Spleen (tissue), 11 donors: Measurements from ENCODE around the gene ZNF740. TPM values are rescaled to one million over a fixed set of nuclear protein-coding genes. Genes with fewer than 3 reads are reported as not detected.
A peak's percentile ranks its signal among the peaks of the same experiment; 100 is the strongest.

Experiments
- DNase-seq: peaks from one replicate; pipeline ENCODE4 v3.0.0-alpha.2; 2020
- H3K27ac ChIP-seq, 8 donors: fragments of 200-600 bp; sonication (generic) in 7 of 8; 1 replicate in 4 of 8; 2 replicates in 4 of 8; pipeline versions ENCODE4 v1.5.0 to v1.8.0; 2016 to 2021; ENCODE audit warnings: inconsistent platforms in 4 of 8, mild to moderate bottlenecking in 4 of 8, moderate library complexity in 1 of 8
- H3K27me3 ChIP-seq, 7 donors: fragments of 200-600 bp; sonication (generic) in 6 of 7; replicated peaks in 1 of 7; 1 replicate in 4 of 7; 2 replicates in 3 of 7; pipeline versions ENCODE4 v1.5.0 to v1.8.0; 2016 to 2021; ENCODE audit warnings: inconsistent platforms in 3 of 7, mild to moderate bottlenecking in 1 of 7
- H3K36me3 ChIP-seq, 6 donors: fragments of 200-600 bp; sonication (generic) in 5 of 6; 1 replicate in 4 of 6; 2 replicates in 2 of 6; pipeline versions ENCODE4 v1.5.0 to v1.8.0; 2016 to 2021; ENCODE audit warnings: inconsistent platforms in 2 of 6
- H3K4me1 ChIP-seq, 6 donors: fragments of 200-600 bp; sonication (generic) in 5 of 6; 1 replicate in 3 of 6; 2 replicates in 3 of 6; pipeline versions ENCODE4 v1.5.0 to v1.8.0; 2016 to 2021; ENCODE audit warnings: inconsistent platforms in 3 of 6
- H3K4me3 ChIP-seq, 8 donors: fragments of 200-600 bp; sonication (generic) in 7 of 8; 1 replicate in 4 of 8; 2 replicates in 4 of 8; pipeline versions ENCODE4 v1.5.0 to v1.8.0; 2016 to 2021; ENCODE audit warnings: inconsistent platforms in 4 of 8, mild to moderate bottlenecking in 4 of 8, moderate library complexity in 2 of 8
- H3K9me3 ChIP-seq, 8 donors: fragments of 200-600 bp; sonication (generic) in 7 of 8; 1 replicate in 4 of 8; 2 replicates in 4 of 8; pipeline versions ENCODE4 v1.5.0 to v1.8.0; 2016 to 2021; ENCODE audit warnings: inconsistent platforms in 4 of 8
- POLR2A ChIP-seq, 3 donors: fragments of 450-650 bp; IDR thresholded peaks; one replicate each; pipeline ENCODE4 v1.5.1; 2017; ENCODE audit warnings: antibody characterized with exemption in 3 of 3, mild to moderate bottlenecking in 1 of 3
- POLR2AphosphoS5 ChIP-seq, 3 donors: sonication (generic); formaldehyde crosslinking; IDR thresholded peaks; one replicate each; pipeline ENCODE4 v1.5.1; 2017; ENCODE audit warnings: antibody characterized with exemption in 3 of 3
- WGBS, 5 donors: extraction: QIAGEN DNeasy Blood & Tissue Kit in 3 of 5; methylation state at CpG; one replicate each; pipeline versions ENCODE4 v1.1.5 to v1.1.7; 2013 to 2018; 5-methylcytosine and 5-hydroxymethylcytosine counted together
- intact Hi-C: fragments of 100-400 bp; cut with DNase I; formaldehyde crosslinking; loops from one replicate; pipeline ENCODE4 v1.15.0; 2023; ENCODE audit warnings: low total_unique reads
- polyA plus RNA-seq, 3 donors: library from polyadenylated mRNA; stranded (reverse); fragments of 200-250 nt; gene quantifications; one replicate each; pipeline ENCODE4 v1.2.1, GENCODE V29; 2013
- total RNA-seq, 7 donors: library from RNA; depleted of rRNA in 3 of 7; stranded (reverse); fragments of >200 nt in 3 of 7; fragmentation: NEBNext Ultra II Directional in 4 of 7; extraction: Animal tissue kit (Norgen Biotek cat#: 25700) in 4 of 7; gene quantifications; one replicate each; pipeline versions ENCODE4 v1.1.0 to v1.2.1, GENCODE V29; 2016 to 2021
- TF ChIP-seq, protein P1 (sequence below), 11 experiments: fragments of 200-600 bp in 7 of 11; fragments of 450-650 bp in 4 of 11; sonication (generic) in 4 of 11; IDR thresholded peaks in 8 of 11; conservative IDR thresholded peaks in 3 of 11; 1 replicate in 7 of 11; 2 replicates in 4 of 11; pipeline versions ENCODE4 v1.4.0 to v1.8.0; 2016 to 2021; ENCODE audit warnings: antibody characterized with exemption in 11 of 11, inconsistent platforms in 4 of 11, mild to moderate bottlenecking in 1 of 11
- donor health status: healthy with polysubstance abuse.
- donor health status: DM: no; HTN: no; CAD: no; lungs with moderate emphysema.
- donor health status: DM: no; HTN: no; CAD: no.
- donor health status: Bipolar disorder and iron deficiency.
- donor health status: healthy.
- donor health status: DM: no; HTN: no; CAD: no.
- donor health status: DM: yes; HTN: yes; CAD: no.

Gene ZNF740
- total and polyA plus RNA-seq, 10 donors: 5.6 to 66.1 (median 27.4) TPM

DNA sequence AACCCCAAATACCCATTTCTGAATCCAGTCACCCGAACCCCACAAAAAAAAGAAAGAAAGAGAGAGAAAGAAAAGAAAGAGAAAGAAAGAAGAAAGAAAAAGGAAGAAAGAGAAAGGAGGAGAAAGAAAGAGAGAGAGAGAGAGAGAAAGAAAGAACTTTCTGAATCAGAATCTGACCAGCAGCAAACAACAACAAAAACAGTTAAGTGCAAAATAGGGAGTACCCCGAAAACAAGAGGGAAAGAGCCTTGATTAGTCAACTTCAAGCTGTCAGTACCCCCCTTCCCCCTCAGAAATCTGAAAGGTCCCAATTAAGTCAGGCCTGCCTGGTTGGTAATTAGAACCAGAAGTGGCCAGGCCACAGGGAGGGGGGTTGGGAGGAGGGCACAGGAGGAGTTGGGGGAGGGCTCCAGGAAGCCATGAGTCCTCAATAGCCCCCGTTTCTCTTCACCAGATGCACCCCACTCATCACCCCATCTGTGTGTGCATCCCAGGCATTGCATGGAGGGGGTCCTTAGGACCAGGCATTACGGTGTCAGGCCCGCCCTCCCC lies 41.7 kb downstream of the ZNF740 start:
- TF ChIP-seq, protein P1, sequence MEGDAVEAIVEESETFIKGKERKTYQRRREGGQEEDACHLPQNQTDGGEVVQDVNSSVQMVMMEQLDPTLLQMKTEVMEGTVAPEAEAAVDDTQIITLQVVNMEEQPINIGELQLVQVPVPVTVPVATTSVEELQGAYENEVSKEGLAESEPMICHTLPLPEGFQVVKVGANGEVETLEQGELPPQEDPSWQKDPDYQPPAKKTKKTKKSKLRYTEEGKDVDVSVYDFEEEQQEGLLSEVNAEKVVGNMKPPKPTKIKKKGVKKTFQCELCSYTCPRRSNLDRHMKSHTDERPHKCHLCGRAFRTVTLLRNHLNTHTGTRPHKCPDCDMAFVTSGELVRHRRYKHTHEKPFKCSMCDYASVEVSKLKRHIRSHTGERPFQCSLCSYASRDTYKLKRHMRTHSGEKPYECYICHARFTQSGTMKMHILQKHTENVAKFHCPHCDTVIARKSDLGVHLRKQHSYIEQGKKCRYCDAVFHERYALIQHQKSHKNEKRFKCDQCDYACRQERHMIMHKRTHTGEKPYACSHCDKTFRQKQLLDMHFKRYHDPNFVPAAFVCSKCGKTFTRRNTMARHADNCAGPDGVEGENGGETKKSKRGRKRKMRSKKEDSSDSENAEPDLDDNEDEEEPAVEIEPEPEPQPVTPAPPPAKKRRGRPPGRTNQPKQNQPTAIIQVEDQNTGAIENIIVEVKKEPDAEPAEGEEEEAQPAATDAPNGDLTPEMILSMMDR (IDR thresholded peaks at IDR 0.05 in 8 of 11, conservative IDR thresholded peaks at IDR 0.05 in 3 of 11): no peak
- TF ChIP-seq POLR2A (IDR thresholded peaks at IDR 0.05) (no peak), POLR2AphosphoS5 (IDR thresholded peaks at IDR 0.05) (no peak)
- no peaks in the 10 kb centered on the region for H3K36me3 ChIP-seq
- intact Hi-C loops: no loop called here
- peak overlapping the region; percentile 97 to 98 (median 98) for H3K27ac ChIP-seq
- peak; percentile 64 for DNase-seq
- H3K27me3 ChIP-seq: peaks cover 0 to 5% (median 0%) of the 10 kb centered on the region in 7 donors
- WGBS, 5 donors: 34 to 47% (median 42%) methylated on average over 5 of the region's 5 CpGs
- H3K4me1 ChIP-seq: peaks cover 25 to 74% (median 61%) of the 10 kb centered on the region in 6 donors
- H3K4me3 ChIP-seq: peak overlapping the region in 6 of 8 donors; percentile 4 to 93 (median 84)
- no peaks in the 10 kb centered on the region for H3K9me3 ChIP-seq

DNA sequence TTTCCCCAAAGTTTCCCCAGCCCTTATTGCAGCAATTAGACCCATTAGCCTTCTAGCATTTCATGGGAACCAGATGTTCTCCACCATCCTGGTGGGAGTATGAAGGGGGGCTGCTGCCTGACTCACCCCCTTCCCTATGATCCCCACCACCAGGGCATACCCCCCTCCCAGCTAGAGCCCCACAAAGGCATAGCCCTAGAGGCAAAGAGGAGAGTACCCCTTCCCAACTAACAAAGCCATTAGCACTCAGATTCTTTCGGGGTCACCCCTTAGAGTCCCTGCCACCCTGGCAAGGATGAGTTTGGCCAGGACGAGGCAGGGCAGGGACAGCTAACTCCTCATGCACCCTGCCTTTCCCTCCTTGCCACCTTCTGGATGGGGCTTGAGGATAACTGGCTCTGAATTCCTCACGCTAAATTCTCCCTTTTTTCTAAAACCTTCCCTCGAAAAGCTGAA lies 42.3 kb downstream of the ZNF740 start:
- no peaks in the 10 kb centered on the region for H3K9me3 ChIP-seq
- DNase-seq: peak; percentile 35
- peaks cover 19 to 68% (median 55%) of the 10 kb centered on the region in 6 donors for H3K4me1 ChIP-seq
- intact Hi-C loops: no loop called here
- WGBS, 5 donors: 61 to 76% (median 68%) methylated on average over 3 to 4 of the region's 4 CpGs
- H3K36me3 ChIP-seq: no peaks in the 10 kb centered on the region
- TF ChIP-seq POLR2AphosphoS5 (IDR thresholded peaks at IDR 0.05): no peak
- no peak for TF ChIP-seq POLR2A (IDR thresholded peaks at IDR 0.05)
- TF ChIP-seq, protein P1 (IDR thresholded peaks at IDR 0.05 in 8 of 11, conservative IDR thresholded peaks at IDR 0.05 in 3 of 11): no peak
- no peak overlapping the region for H3K4me3 ChIP-seq
- peak overlapping the region in 6 of 8 donors; percentile 44 to 98 (median 98) for H3K27ac ChIP-seq
- H3K27me3 ChIP-seq: peaks cover 0 to 5% (median 0%) of the 10 kb centered on the region in 7 donors

GRCh38 chr12:53223389-53224060 lies 43.0 kb downstream of the ZNF740 start:
- Histone ChIP-seq H3K36me3 (no peaks in the 10 kb centered on the region), H3K9me3 (no peaks in the 10 kb centered on the region), H3K4me3 (no peak overlapping the region), H3K27me3 (peaks cover 0 to 5% (median 0%) of the 10 kb centered on the region in 7 donors), H3K4me1 (peaks cover 14 to 61% (median 48%) of the 10 kb centered on the region in 6 donors), H3K27ac (peak overlapping the region in 7 of 8 donors; percentile 36 to 98 (median 97))
- TF ChIP-seq POLR2A (IDR thresholded peaks at IDR 0.05) (no peak), POLR2AphosphoS5 (IDR thresholded peaks at IDR 0.05) (no peak)
- TF ChIP-seq, protein P1 (IDR thresholded peaks at IDR 0.05 in 8 of 11, conservative IDR thresholded peaks at IDR 0.05 in 3 of 11): no peak
- 8 to 41% (median 15%) methylated on average over 5 to 16 of the region's 16 CpGs for WGBS, 5 donors
- peak; percentile 74 for DNase-seq
- intact Hi-C loops: no loop called here
